AG04450 (cell line): ENCODE results near the gene PLCG2. TPM values are rescaled to one million over a fixed set of nuclear protein-coding genes. Genes with fewer than 3 reads are reported as not detected.
"Not testable (repeated sequence)": the region's sequence is repeated elsewhere in the genome, so short reads cannot be mapped to it uniquely, and the experiment has no call there.

Experiments
- CTCF ChIA-PET: fragments of 300-600, 350-600 bp; formaldehyde crosslinking; extraction: SDS; loops from one replicate; lab custom pipeline; 2022; ENCODE audit warnings: antibody characterized with exemption, inconsistent platforms; lab: Charles Lee
- POLR2A ChIA-PET: fragments of 350-600 bp; formaldehyde crosslinking; extraction: SDS; loops from one replicate; lab custom pipeline; 2021; ENCODE audit warnings: antibody characterized with exemption, inconsistent platforms; lab: Yijun Ruan, JAX
- DNase-seq: peaks from one replicate; pipeline ENCODE4 v3.0.0-alpha.2; 2011; ENCODE audit warnings: low read depth, low spot score
- H3K27ac ChIP-seq: one replicate; pipeline ENCODE4 v1.5.1; 2012; ENCODE audit warnings: low read depth, low read length, control low read depth
- H3K27me3 ChIP-seq: one replicate; pipeline ENCODE4 v1.6.0; 2012; ENCODE audit warnings: low read length; ENCODE audit not compliant: control insufficient read depth, insufficient read depth
- H3K4me3 ChIP-seq: 2 replicates; pipeline ENCODE4 v1.5.1; 2011; ENCODE audit warnings: mild to moderate bottlenecking, low read depth, low read length, control low read depth
- H3K9me3 ChIP-seq: 2 replicates; pipeline ENCODE4 v1.5.1; 2012; ENCODE audit warnings: low read length; ENCODE audit not compliant: control insufficient read depth, insufficient read depth
- polyA plus RNA-seq: library from polyadenylated mRNA; depleted of rRNA; stranded (reverse); fragments of >200 nt; gene quantifications from 2 replicates; pipeline ENCODE4 v1.2.3, GENCODE V29; 2011
- TF ChIP-seq, protein P1 (sequence below): IDR thresholded peaks from 2 replicates; pipeline ENCODE4 v1.5.1; 2011; ENCODE audit warnings: low read depth, low read length, control low read depth, inconsistent platforms

Gene PLCG2
- polyA plus RNA-seq, 1 experiment: 0.16 TPM

DNA sequence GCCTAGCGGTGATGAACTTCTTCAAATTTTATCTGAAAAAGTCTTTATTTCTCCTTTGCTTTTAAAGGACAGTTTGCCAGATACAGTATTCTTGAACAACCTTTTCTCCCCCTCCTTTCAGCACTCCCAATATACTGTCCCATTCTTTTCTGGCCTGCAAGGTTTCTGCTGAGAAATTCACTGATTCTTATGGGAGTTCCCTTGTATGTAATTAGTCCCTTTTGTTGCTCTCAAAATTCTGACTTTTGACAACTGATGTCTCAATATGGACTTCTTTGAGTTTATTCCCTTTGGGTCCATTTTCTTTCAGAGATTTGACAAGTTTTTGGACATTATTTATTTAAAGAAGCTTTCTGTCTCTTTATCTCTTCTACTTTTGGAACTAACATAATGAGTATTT lies 192.8 kb downstream of the PLCG2 start:
- no peak overlapping the region for H3K4me3 ChIP-seq
- DNase-seq: no peak
- H3K27ac ChIP-seq: no peak overlapping the region
- CTCF ChIA-PET: interaction anchor here (0.6 kb wide), 1 partner anchor 119 kb away, joined by 4 read pairs; no protein-coding TSS in a partner anchor
- POLR2A ChIA-PET: no interaction called here
- no peaks in the 10 kb centered on the region for H3K27me3 ChIP-seq
- TF ChIP-seq, protein P1, sequence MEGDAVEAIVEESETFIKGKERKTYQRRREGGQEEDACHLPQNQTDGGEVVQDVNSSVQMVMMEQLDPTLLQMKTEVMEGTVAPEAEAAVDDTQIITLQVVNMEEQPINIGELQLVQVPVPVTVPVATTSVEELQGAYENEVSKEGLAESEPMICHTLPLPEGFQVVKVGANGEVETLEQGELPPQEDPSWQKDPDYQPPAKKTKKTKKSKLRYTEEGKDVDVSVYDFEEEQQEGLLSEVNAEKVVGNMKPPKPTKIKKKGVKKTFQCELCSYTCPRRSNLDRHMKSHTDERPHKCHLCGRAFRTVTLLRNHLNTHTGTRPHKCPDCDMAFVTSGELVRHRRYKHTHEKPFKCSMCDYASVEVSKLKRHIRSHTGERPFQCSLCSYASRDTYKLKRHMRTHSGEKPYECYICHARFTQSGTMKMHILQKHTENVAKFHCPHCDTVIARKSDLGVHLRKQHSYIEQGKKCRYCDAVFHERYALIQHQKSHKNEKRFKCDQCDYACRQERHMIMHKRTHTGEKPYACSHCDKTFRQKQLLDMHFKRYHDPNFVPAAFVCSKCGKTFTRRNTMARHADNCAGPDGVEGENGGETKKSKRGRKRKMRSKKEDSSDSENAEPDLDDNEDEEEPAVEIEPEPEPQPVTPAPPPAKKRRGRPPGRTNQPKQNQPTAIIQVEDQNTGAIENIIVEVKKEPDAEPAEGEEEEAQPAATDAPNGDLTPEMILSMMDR: no peak
- H3K9me3 ChIP-seq: peaks cover 4% of the 10 kb centered on the region

DNA sequence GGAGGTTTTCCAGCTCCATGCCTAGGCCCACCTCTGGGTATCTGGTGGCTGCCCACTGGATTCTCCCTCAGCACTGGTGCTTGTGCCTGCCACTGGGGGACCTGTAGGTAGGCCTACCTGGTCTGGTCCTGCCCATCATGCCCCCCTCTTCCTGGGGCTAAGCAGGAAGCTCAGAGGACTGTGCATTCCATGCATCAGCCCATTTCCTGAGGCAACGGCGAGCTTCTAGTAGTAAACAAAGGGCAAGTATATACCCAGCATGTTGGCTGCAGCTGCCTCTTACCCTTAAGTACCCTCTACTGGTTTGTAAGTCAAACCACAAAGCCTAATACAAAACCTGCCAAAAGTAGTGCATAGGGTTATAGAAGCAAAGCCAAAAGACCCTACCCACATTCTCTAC lies 194.6 kb downstream of the PLCG2 start:
- Histone ChIP-seq H3K27me3 (no peaks in the 10 kb centered on the region), H3K4me3 (no peak overlapping the region), H3K9me3 (peaks cover 4% of the 10 kb centered on the region), H3K27ac (no peak overlapping the region)
- POLR2A ChIA-PET: interaction anchor here (0.5 kb wide), 1 partner anchor 266 kb away, joined by 3 read pairs; no protein-coding TSS in a partner anchor
- no peak for DNase-seq
- TF ChIP-seq, protein P1: no peak
- CTCF ChIA-PET: no interaction called here

DNA sequence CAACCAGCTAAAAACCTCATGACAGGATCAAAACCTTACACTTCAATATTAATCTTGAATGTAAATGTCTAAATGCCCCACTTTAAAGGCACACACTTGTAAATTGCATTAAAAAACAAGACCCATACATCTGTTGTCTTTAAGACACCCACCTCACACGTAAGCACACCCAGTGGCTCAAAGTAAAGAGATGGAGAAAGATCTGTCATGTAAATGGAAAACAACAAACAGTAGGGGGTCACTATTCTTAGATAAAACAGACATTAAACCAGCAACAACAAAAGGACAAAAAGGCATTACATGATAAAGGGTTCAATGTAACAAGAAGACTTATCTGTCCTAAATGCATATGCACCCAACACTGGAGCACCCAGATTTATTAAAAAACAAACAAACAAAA lies 196.5 kb downstream of the PLCG2 start:
- Histone ChIP-seq H3K27me3 (no peaks in the 10 kb centered on the region), H3K9me3 (peaks cover 4% of the 10 kb centered on the region), H3K27ac (no peak overlapping the region), H3K4me3 (no peak overlapping the region)
- TF ChIP-seq, protein P1: no peak
- no peak for DNase-seq
- CTCF ChIA-PET: no interaction called here
- POLR2A ChIA-PET: no interaction called here

DNA sequence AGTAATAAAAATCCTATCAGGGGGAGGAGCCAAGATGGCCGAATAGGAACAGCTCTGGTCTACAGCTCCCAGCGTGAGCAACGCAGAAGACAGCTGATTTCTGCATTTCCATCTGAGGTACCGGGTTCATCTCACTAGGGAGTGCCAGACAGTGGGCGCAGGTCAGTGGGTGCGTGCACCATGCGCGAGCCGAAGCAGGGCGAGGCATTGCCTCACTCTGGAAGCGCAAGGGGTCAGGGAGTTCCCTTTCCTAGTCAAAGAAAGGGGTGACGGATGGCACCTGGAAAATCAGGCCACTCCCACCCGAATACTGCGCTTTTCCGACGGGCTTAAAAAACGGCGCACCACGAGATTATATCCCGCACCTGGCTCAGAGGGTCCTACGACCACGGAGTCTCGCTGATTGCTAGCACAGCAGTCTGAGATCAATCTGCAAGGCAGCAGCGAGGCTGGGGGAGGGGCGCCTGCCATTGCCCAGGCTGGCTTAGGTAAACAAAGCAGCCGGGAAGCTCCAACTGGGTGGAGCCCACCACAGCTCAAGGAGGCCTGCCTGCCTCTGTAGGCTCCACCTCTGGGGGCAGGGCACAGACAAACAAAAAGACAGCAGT lies 198.3 kb downstream of the PLCG2 start:
- POLR2A ChIA-PET, H3K4me3 ChIP-seq, DNase-seq, H3K27ac ChIP-seq, CTCF ChIA-PET, H3K27me3 ChIP-seq, H3K9me3 ChIP-seq: not testable (repeated sequence)

DNA sequence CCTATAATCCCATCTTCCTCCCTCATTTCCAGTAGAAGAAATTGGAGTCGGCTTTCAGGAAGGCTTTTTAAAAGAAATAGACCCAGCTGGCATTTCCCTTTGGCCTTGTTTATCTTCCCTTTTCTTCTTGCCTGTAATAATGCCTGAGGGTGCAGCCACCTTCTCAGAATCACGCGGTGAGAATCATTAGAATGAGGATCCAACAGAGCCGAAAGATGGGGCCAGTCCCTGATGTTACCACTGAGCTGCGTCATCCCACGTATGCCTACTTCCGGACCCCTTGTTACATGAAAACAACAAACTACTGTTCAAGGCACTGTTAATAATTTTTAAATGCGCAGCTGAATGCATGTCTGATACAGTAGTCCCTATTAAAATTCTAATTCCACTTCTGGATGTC lies 208.0 kb downstream of the PLCG2 start:
- ChIA-PET POLR2A (no interaction called here), CTCF (no interaction called here)
- no peaks in the 10 kb centered on the region for H3K9me3 ChIP-seq
- TF ChIP-seq, protein P1: no peak
- DNase-seq: no peak
- H3K27me3 ChIP-seq: no peaks in the 10 kb centered on the region
- H3K27ac ChIP-seq: no peak overlapping the region
- no peak overlapping the region for H3K4me3 ChIP-seq
